HepG2 (cell line): Measurements from ENCODE around the gene AFF2. TPM values are rescaled to one million over a fixed set of nuclear protein-coding genes. Genes with fewer than 3 reads are reported as not detected.

Source experiments
- ATAC-seq: fragments of 200-7000 bp; cut with Tn5 transposase; 3 replicates; pipeline ENCODE4 v1.9.1; 2020; ENCODE audit warnings: mild to moderate bottlenecking, moderate library complexity
- BruUV-seq: library from RNA; stranded (reverse); fragments of 400-500 nt; replicated peaks from 2 replicates; lab custom pipeline; 2021; lab: Mats Ljungman, UMichigan
- CTCF ChIA-PET: fragments of 300-600 bp; formaldehyde crosslinking; extraction: SDS; loops from one replicate; lab custom pipeline; 2021; ENCODE audit warnings: low total read pairs, inconsistent platforms, low intra/inter-chr PET ratio; lab: Yijun Ruan, JAX
- POLR2A ChIA-PET: fragments of 350-600 bp; sonication (Branson Sonifier 250); formaldehyde crosslinking; loops from one replicate; lab custom pipeline; 2020; ENCODE audit warnings: antibody characterized with exemption, inconsistent platforms; lab: Yijun Ruan, JAX
- DNase-seq: peaks from one replicate; pipeline ENCODE4 v3.0.0-alpha.2; 2015; ENCODE audit warnings: low spot score
- FAIRE-seq: peaks from 3 replicates; lab custom pipeline; 2011; peaks lifted over from hg19 to GRCh38; lab: Jason Lieb, UNC
- H2AFZ ChIP-seq: one replicate; pipeline ENCODE4 v1.6.1; 2011; ENCODE audit warnings: low read length, inconsistent platforms
- H3K27ac ChIP-seq: fragments of 300-600 bp; 3 replicates; pipeline ENCODE4 v1.8.0; 2011; ENCODE audit warnings: mixed run types, mild to moderate bottlenecking, mixed read lengths, low read length, inconsistent platforms; ENCODE audit not compliant: insufficient read depth; ENCODE audit errors: extremely low read length
- H3K27me3 ChIP-seq, 2 experiments: fragments of 200-600 bp in 1 of 2; 2 replicates in 1 of 2; 3 replicates in 1 of 2; pipeline versions ENCODE4 v1.6.0 to v1.8.0; 2011; ENCODE audit warnings: low read length in 2 of 2, mild to moderate bottlenecking in 2 of 2, moderate library complexity in 2 of 2, inconsistent platforms in 1 of 2; ENCODE audit not compliant: insufficient read depth in 2 of 2, control insufficient read depth in 1 of 2
- H3K36me3 ChIP-seq, 2 experiments: fragments of 200-600 bp in 1 of 2; replicated peaks in 1 of 2; 2 replicates in 1 of 2; 3 replicates in 1 of 2; pipeline versions ENCODE4 v1.5.1 to v1.8.0; 2011; ENCODE audit warnings: low read length in 2 of 2, inconsistent platforms in 1 of 2; ENCODE audit not compliant: insufficient read depth in 2 of 2, control insufficient read depth in 1 of 2
- H3K4me1 ChIP-seq: 2 replicates; pipeline ENCODE4 v1.5.1; 2012; ENCODE audit warnings: low read length, inconsistent platforms; ENCODE audit not compliant: insufficient read depth
- H3K4me2 ChIP-seq: 2 replicates; pipeline ENCODE4 v1.6.0; 2011; ENCODE audit warnings: low read depth, low read length, inconsistent platforms
- H3K4me3 ChIP-seq, 3 experiments: fragments of 200-600 bp in 1 of 3; sonication (generic), shearing (Covaris generic) in 1 of 3; replicated peaks in 1 of 3; 2 replicates each; pipeline ENCODE4 v1.5.1; 2011 to 2016; ENCODE audit warnings: low read length in 3 of 3, inconsistent platforms in 2 of 3, low read depth in 2 of 3, mild to moderate bottlenecking in 2 of 3, control low read depth in 1 of 3, mixed read lengths in 1 of 3; ENCODE audit not compliant: insufficient read depth in 1 of 3
- H3K79me2 ChIP-seq: one replicate; pipeline ENCODE4 v1.6.1; 2011; ENCODE audit warnings: low read length, inconsistent platforms; ENCODE audit not compliant: insufficient read depth
- H3K9ac ChIP-seq: 2 replicates; pipeline ENCODE4 v1.6.0; 2011; ENCODE audit warnings: mild to moderate bottlenecking, low read depth, low read length, inconsistent platforms; ENCODE audit not compliant: insufficient read depth
- H3K9me3 ChIP-seq: 2 replicates; pipeline ENCODE4 v1.5.1; 2012; ENCODE audit warnings: mild to moderate bottlenecking, low read length
- H4K20me1 ChIP-seq: 2 replicates; pipeline ENCODE4 v1.6.0; 2011; ENCODE audit warnings: inconsistent platforms, mild to moderate bottlenecking, low read length, moderate library complexity; ENCODE audit not compliant: insufficient read depth
- ATAD3A ChIP-seq: sonication (generic); formaldehyde crosslinking; IDR thresholded peaks from 2 replicates; pipeline ENCODE4 v1.4.0; 2020; ENCODE audit warnings: missing genetic modification reagents
- ETV6 ChIP-seq: sonication (generic); formaldehyde crosslinking; conservative IDR thresholded peaks from 2 replicates; pipeline ENCODE4 v1.4.0; 2020; ENCODE audit warnings: missing genetic modification reagents
- FOXJ3 ChIP-seq: sonication (generic); formaldehyde crosslinking; IDR thresholded peaks from 2 replicates; pipeline ENCODE4 v1.4.0; 2020; ENCODE audit warnings: missing genetic modification reagents, mild to moderate bottlenecking, borderline replicate concordance
- GPN1 ChIP-seq: sonication (generic); formaldehyde crosslinking; IDR thresholded peaks from 2 replicates; pipeline ENCODE4 v1.5.1; 2020; ENCODE audit warnings: missing genetic modification reagents, borderline replicate concordance
- SAFB2 ChIP-seq: sonication (generic); formaldehyde crosslinking; IDR thresholded peaks from 2 replicates; pipeline ENCODE4 v1.5.1; 2020; ENCODE audit warnings: missing genetic modification reagents, low read depth, mild to moderate bottlenecking, borderline replicate concordance
- SCMH1 ChIP-seq: sonication (generic); formaldehyde crosslinking; IDR thresholded peaks from 2 replicates; pipeline ENCODE4 v1.9.0; 2021; ENCODE audit warnings: missing genetic modification reagents, mild to moderate bottlenecking, borderline replicate concordance
- YEATS2 ChIP-seq: sonication (generic); formaldehyde crosslinking; IDR thresholded peaks from 2 replicates; pipeline ENCODE4 v1.4.0; 2020; ENCODE audit warnings: missing genetic modification reagents, borderline replicate concordance
- ZFP37 ChIP-seq: sonication (generic); formaldehyde crosslinking; IDR thresholded peaks from 2 replicates; pipeline ENCODE4 v1.4.0; 2020; ENCODE audit warnings: missing genetic modification reagents, borderline replicate concordance
- ZMYM3 ChIP-seq: sonication (generic); formaldehyde crosslinking; IDR thresholded peaks from 2 replicates; pipeline ENCODE4 v1.5.1; 2020; ENCODE audit warnings: mild to moderate bottlenecking, missing genetic modification reagents
- ZNF335 ChIP-seq: sonication (generic); formaldehyde crosslinking; IDR thresholded peaks from 2 replicates; pipeline ENCODE4 v1.4.0; 2020; ENCODE audit warnings: missing genetic modification reagents
- WGBS: methylation state at CpG from one replicate; pipeline ENCODE4 v1.1.6; 2017; ENCODE audit warnings: low lambda C conversion rate; 5-methylcytosine and 5-hydroxymethylcytosine counted together
- in situ Hi-C: cut with HindIII; loops from 2 replicates; pipeline ENCODE4 v1.10.0; 2017; ENCODE audit warnings: low pct_unique_long_range_greater_than_20kb; ENCODE audit not compliant: extremely low pct_ligation_motif_present
- intact Hi-C: fragments of 100-400 bp; cut with micrococcal nuclease; formaldehyde crosslinking; loops from one replicate; pipeline ENCODE4 v1.10.0; 2022; ENCODE audit not compliant: unreplicated experiment
- polyA plus RNA-seq, 8 experiments: library from polyadenylated mRNA; depleted of rRNA in 3 of 8; stranded (reverse) in 7 of 8; unstranded in 1 of 8; fragments of >200 nt; fragmentation: Illumina TruSeq in 4 of 8; extraction: Trizol in 4 of 8; gene quantifications; 2 replicates each; pipeline versions ENCODE4 v1.2.1 to v1.2.3, GENCODE V29; 2011 to 2016; ENCODE audit warnings: low read depth in 4 of 8, missing spikeins in 1 of 8, mixed read lengths in 1 of 8; ENCODE audit not compliant: insufficient read depth in 1 of 8
- total RNA-seq, 5 experiments: library from RNA; depleted of rRNA; stranded (reverse); fragments of >200 nt; fragmentation: Illumina TruSeq; extraction: Trizol; gene quantifications; 2 replicates each; pipeline ENCODE4 v1.2.3, GENCODE V29; 2016; ENCODE audit warnings: low read depth in 1 of 5
- TF ChIP-seq, protein P1 (sequence below): sonication (generic); formaldehyde crosslinking; IDR thresholded peaks from 2 replicates; pipeline ENCODE4 v1.9.0; 2021; ENCODE audit warnings: missing genetic modification reagents, borderline replicate concordance
- TF ChIP-seq, protein P2 (sequence below): sonication (generic); formaldehyde crosslinking; IDR thresholded peaks from 2 replicates; pipeline ENCODE4 v1.5.0; 2020; ENCODE audit warnings: missing genetic modification reagents
- TF ChIP-seq, protein P3 (sequence below): IDR thresholded peaks from 2 replicates; pipeline ENCODE4 v1.6.1; 2016; ENCODE audit warnings: missing biosample characterization, missing genetic modification reagents, low read depth

AFF2 gene
- total and polyA plus RNA-seq, 2 of the 13 experiments (the other 11 are each of a cell fraction or from before 2014, with no cell fraction given), result not detected

DNA sequence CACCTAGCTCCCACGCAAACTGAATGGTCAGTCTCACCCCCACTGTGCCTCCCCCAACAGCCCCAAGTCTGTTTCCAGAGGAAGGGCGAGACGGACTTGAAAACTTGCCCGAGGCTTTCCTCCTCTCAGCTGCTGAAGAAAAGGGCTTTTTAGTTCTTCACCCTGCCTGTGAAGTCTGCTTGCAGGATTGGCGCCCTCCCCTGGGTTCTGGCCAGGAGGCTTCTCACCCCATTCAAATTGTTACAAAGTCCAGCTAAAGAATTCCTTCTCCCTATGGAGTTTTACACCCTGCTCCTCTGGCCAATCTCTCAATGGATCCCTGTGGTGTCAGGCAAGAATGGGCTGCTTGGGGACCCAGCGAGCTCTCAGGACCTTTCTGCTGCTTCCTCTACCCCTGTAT is 241.0 kb downstream of the AFF2 start (continued):
- no peak for TF ChIP-seq ZFP37 (CRISPR knock-in tag)
- no peak for TF ChIP-seq ETV6
- no peak for TF ChIP-seq ZNF335 (CRISPR knock-in tag)
- TF ChIP-seq, protein P1, sequence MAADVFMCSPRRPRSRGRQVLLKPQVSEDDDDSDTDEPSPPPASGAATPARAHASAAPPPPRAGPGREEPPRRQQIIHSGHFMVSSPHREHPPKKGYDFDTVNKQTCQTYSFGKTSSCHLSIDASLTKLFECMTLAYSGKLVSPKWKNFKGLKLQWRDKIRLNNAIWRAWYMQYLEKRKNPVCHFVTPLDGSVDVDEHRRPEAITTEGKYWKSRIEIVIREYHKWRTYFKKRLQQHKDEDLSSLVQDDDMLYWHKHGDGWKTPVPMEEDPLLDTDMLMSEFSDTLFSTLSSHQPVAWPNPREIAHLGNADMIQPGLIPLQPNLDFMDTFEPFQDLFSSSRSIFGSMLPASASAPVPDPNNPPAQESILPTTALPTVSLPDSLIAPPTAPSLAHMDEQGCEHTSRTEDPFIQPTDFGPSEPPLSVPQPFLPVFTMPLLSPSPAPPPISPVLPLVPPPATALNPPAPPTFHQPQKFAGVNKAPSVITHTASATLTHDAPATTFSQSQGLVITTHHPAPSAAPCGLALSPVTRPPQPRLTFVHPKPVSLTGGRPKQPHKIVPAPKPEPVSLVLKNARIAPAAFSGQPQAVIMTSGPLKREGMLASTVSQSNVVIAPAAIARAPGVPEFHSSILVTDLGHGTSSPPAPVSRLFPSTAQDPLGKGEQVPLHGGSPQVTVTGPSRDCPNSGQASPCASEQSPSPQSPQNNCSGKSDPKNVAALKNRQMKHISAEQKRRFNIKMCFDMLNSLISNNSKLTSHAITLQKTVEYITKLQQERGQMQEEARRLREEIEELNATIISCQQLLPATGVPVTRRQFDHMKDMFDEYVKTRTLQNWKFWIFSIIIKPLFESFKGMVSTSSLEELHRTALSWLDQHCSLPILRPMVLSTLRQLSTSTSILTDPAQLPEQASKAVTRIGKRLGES, result no peak
- no peak for TF ChIP-seq GPN1 (CRISPR knock-in tag)
- no peak for TF ChIP-seq SCMH1
- TF ChIP-seq ATAD3A (CRISPR knock-in tag), result no peak

DNA sequence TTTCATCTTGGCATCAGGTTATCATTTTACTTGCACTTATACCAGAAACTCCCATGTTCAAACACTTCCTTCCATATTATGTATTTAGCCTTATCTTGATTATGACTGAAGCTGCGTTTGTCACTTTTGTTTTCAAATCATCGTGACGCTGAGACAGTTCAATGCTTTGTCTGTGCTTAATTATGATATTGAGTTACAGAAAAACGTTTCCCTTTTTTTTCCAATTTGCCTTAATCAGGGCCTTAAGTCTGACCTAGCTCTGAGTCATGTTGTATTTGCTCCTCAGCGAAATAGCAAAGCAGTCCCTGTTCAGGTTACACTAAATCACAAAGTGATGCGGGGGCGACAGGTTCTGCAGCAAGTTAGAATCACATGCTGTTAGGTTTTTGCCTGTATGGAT is 254.7 kb downstream of the AFF2 start:
- no TSS peak for BruUV-seq
- Histone ChIP-seq H3K9ac (no peak overlapping the region), H3K27me3 (no peaks in the 10 kb centered on the region), H3K79me2 (no peaks in the 10 kb centered on the region), H3K4me2 (no peak overlapping the region), H3K9me3 (no peaks in the 10 kb centered on the region), H3K36me3 (no peaks in the 10 kb centered on the region), H3K4me1 (no peaks in the 10 kb centered on the region), H3K4me3 (no peak overlapping the region), H2AFZ (no peak overlapping the region)
- in situ Hi-C loops (no loop called here), intact Hi-C loops (no loop called here)
- DNase-seq (no peak), ATAC-seq (no peak), FAIRE-seq (no peak)
- CTCF ChIA-PET, result no interaction called here
- 0% methylated on average over 7 of the region's 7 CpGs for WGBS
- TF ChIP-seq ZMYM3 (CRISPR knock-in tag) (no peak), SAFB2 (CRISPR knock-in tag) (no peak), FOXJ3 (CRISPR knock-in tag) (no peak), YEATS2 (CRISPR knock-in tag) (no peak)
- TF ChIP-seq, protein P2, sequence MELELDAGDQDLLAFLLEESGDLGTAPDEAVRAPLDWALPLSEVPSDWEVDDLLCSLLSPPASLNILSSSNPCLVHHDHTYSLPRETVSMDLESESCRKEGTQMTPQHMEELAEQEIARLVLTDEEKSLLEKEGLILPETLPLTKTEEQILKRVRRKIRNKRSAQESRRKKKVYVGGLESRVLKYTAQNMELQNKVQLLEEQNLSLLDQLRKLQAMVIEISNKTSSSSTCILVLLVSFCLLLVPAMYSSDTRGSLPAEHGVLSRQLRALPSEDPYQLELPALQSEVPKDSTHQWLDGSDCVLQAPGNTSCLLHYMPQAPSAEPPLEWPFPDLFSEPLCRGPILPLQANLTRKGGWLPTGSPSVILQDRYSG (CRISPR knock-in tag), result no peak
- TF ChIP-seq, protein P3, sequence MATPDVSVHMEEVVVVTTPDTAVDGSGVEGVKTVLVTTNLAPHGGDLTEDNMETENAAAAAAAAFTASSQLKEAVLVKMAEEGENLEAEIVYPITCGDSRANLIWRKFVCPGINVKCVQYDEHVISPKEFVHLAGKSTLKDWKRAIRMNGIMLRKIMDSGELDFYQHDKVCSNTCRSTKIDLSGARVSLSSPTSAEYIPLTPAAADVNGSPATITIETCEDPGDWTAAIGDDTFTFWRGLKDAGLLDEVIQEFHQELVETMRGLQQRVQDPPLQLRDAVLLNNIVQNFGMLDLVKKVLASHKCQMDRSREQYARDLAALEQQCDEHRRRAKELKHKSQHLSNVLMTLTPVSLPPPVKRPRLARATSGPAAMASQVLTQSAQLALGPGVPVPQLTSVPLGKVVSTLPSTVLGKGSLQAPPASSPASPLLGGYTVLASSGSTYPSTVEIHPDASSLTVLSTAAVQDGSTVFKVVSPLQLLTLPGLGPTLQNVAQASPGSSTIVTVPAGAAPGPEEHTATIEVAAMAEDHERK, result no peak
- TF ChIP-seq, all 625 proteins: peak for 0
- Histone ChIP-seq H4K20me1 (no peaks in the 10 kb centered on the region), H3K27ac (no peak overlapping the region)
- POLR2A ChIA-PET, result no interaction called here
